Measurements from ENCODE around the gene CPNE8.

The CPNE8 gene

DNA sequence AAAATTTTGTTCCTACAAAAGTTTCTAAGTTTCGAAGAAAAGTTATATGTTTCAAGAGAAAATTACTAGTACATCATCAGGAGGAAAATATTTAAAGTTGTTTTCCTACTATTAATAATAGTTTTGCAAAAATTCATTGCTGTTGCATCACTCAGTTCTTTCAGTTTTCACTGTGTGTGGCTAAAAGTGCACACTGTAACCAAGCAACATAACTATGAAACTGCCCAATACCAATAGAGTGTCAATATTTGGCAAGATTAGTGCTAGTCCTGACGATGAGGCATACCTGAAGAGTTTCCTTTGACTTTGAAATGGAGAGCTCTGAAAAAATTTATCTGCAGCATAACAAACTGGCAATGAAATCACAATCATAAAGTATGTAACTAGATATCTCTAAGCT, 194.3 kb downstream of the CPNE8 start:
- Histone ChIP-seq H2AFZ (ENCODE audit: low read depth, low read length) (no peak overlapping the region), H3K9ac (ENCODE audit: low read depth, low read length) (no peak overlapping the region), H3K36me3 (ENCODE audit: insufficient read depth, low read length) (no peaks in the 10 kb centered on the region), H3K4me3 (ENCODE audit: low read depth in 1 of 2, low read length in 2 of 2) (no peak overlapping the region), H3K27ac (ENCODE audit: low read length) (no peak overlapping the region), H3K27me3 (ENCODE audit: insufficient read depth, low read length, poor library complexity) (no peaks in the 10 kb centered on the region), H3K4me2 (ENCODE audit: insufficient read depth, low read length) (no peak overlapping the region), H3K9me3 (ENCODE audit: insufficient read depth, low read length, severe bottlenecking) (no peaks in the 10 kb centered on the region), H4K20me1 (ENCODE audit: insufficient read depth, low read length) (no peaks in the 10 kb centered on the region), H3K79me2 (ENCODE audit: insufficient read depth, low read length) (no peaks in the 10 kb centered on the region), H3K4me1 (ENCODE audit: insufficient read depth, low read length) (no peaks in the 10 kb centered on the region)
- TF ChIP-seq EZH2 (IDR thresholded peaks at IDR 0.05; ENCODE audit: borderline replicate concordance, low read depth, low read length, severe bottlenecking), result no peak
- TF ChIP-seq, protein P1, sequence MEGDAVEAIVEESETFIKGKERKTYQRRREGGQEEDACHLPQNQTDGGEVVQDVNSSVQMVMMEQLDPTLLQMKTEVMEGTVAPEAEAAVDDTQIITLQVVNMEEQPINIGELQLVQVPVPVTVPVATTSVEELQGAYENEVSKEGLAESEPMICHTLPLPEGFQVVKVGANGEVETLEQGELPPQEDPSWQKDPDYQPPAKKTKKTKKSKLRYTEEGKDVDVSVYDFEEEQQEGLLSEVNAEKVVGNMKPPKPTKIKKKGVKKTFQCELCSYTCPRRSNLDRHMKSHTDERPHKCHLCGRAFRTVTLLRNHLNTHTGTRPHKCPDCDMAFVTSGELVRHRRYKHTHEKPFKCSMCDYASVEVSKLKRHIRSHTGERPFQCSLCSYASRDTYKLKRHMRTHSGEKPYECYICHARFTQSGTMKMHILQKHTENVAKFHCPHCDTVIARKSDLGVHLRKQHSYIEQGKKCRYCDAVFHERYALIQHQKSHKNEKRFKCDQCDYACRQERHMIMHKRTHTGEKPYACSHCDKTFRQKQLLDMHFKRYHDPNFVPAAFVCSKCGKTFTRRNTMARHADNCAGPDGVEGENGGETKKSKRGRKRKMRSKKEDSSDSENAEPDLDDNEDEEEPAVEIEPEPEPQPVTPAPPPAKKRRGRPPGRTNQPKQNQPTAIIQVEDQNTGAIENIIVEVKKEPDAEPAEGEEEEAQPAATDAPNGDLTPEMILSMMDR (IDR thresholded peaks at IDR 0.05; ENCODE audit: borderline replicate concordance, extremely low read depth, low read length, poor library complexity, severe bottlenecking), result no peak
- DNase-seq (no peak), ATAC-seq (ENCODE audit: insufficient read depth, low read depth) (no peak)

DNA sequence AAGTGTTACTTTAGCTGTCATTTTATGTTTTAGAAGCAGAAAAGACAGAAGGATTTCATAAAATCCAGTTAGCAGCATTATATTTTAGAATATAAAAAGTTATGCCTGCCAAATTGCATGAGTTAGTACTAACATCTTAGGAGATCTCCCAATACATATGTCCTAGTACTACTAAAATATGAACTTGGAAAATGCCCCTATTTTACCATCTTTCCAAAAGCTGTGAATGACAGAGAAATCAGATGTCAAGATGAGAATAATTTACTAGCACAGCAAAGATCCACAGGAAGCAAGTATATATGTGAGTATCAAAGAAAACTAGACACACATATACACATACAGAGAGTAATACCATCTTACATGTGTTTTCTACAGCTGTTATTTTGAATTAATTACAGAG, 196.9 kb downstream of the CPNE8 start:
- ATAC-seq (ENCODE audit: insufficient read depth, low read depth), result no peak
- Histone ChIP-seq H3K4me2 (ENCODE audit: insufficient read depth, low read length) (no peak overlapping the region), H3K27me3 (ENCODE audit: insufficient read depth, low read length, poor library complexity) (no peaks in the 10 kb centered on the region), H3K9ac (ENCODE audit: low read depth, low read length) (no peak overlapping the region), H3K9me3 (ENCODE audit: insufficient read depth, low read length, severe bottlenecking) (no peaks in the 10 kb centered on the region), H2AFZ (ENCODE audit: low read depth, low read length) (no peak overlapping the region), H3K4me1 (ENCODE audit: insufficient read depth, low read length) (no peaks in the 10 kb centered on the region), H3K4me3 (ENCODE audit: low read depth in 1 of 2, low read length in 2 of 2) (no peak overlapping the region), H3K79me2 (ENCODE audit: insufficient read depth, low read length) (no peaks in the 10 kb centered on the region), H4K20me1 (ENCODE audit: insufficient read depth, low read length) (no peaks in the 10 kb centered on the region), H3K36me3 (ENCODE audit: insufficient read depth, low read length) (no peaks in the 10 kb centered on the region), H3K27ac (ENCODE audit: low read length) (no peak overlapping the region)
- no peak for DNase-seq
- TF ChIP-seq, protein P1 (IDR thresholded peaks at IDR 0.05; ENCODE audit: borderline replicate concordance, extremely low read depth, low read length, poor library complexity, severe bottlenecking), result no peak

DNA sequence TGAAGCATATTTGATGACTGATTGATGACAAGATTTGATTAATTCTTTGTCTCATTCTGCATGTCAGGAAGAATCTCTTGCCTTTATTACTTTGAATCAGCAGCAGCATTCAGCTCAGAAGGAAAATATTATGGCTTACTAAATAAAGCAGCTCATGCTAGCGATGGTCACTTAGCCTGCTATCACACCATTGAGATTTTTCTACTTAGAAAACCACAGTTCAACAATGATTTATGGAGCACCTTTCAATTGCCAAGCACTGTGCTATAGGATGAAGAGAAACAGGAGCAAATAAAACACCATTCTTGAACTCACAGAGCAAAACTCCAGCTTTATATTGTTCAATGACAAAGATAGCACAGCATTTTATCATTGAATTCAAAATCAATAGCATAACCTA, 197.7 kb downstream of the CPNE8 start:
- Histone ChIP-seq H2AFZ (ENCODE audit: low read depth, low read length) (no peak overlapping the region), H3K27me3 (ENCODE audit: insufficient read depth, low read length, poor library complexity) (no peaks in the 10 kb centered on the region), H3K36me3 (ENCODE audit: insufficient read depth, low read length) (no peaks in the 10 kb centered on the region), H3K4me3 (ENCODE audit: low read depth in 1 of 2, low read length in 2 of 2) (no peak overlapping the region), H3K79me2 (ENCODE audit: insufficient read depth, low read length) (no peaks in the 10 kb centered on the region), H3K9me3 (ENCODE audit: insufficient read depth, low read length, severe bottlenecking) (no peaks in the 10 kb centered on the region), H3K27ac (ENCODE audit: low read length) (no peak overlapping the region), H4K20me1 (ENCODE audit: insufficient read depth, low read length) (no peaks in the 10 kb centered on the region), H3K9ac (ENCODE audit: low read depth, low read length) (no peak overlapping the region), H3K4me2 (ENCODE audit: insufficient read depth, low read length) (no peak overlapping the region), H3K4me1 (ENCODE audit: insufficient read depth, low read length) (no peaks in the 10 kb centered on the region)
- no peak for ATAC-seq (ENCODE audit: insufficient read depth, low read depth)
- TF ChIP-seq, protein P1 (IDR thresholded peaks at IDR 0.05; ENCODE audit: borderline replicate concordance, extremely low read depth, low read length, poor library complexity, severe bottlenecking), result no peak
- no peak for TF ChIP-seq EZH2 (IDR thresholded peaks at IDR 0.05; ENCODE audit: borderline replicate concordance, low read depth, low read length, severe bottlenecking)
- no peak for DNase-seq

DNA sequence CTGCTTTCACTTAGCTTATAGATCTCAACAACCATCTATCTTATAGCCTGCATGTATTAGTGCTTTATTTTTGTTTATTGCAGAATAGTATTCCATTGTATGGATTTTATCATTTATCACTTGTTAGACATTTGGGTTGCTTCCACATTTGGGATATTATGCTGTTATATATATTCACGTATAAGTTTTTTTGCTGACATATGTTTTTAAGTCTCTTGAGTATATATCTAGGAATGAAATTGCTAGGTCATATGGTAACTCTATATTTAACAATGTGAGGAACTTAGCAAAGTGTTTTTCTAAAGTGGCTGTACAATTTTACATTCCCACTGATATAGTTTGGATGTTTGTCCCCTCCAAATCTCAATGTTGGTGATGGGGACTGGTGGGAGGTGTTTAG, 208.1 kb downstream of the CPNE8 start:
- ATAC-seq (ENCODE audit: insufficient read depth, low read depth), result no peak
- TF ChIP-seq, protein P1 (IDR thresholded peaks at IDR 0.05; ENCODE audit: borderline replicate concordance, extremely low read depth, low read length, poor library complexity, severe bottlenecking), result no peak
- H3K27ac ChIP-seq (ENCODE audit: low read length), result no peak overlapping the region
- no peaks in the 10 kb centered on the region for H3K4me1 ChIP-seq (ENCODE audit: insufficient read depth, low read length)
- H3K79me2 ChIP-seq (ENCODE audit: insufficient read depth, low read length), result no peaks in the 10 kb centered on the region
- no peak for DNase-seq
- no peak overlapping the region for H2AFZ ChIP-seq (ENCODE audit: low read depth, low read length)
- no peaks in the 10 kb centered on the region for H3K9me3 ChIP-seq (ENCODE audit: insufficient read depth, low read length, severe bottlenecking)
- no peaks in the 10 kb centered on the region for H4K20me1 ChIP-seq (ENCODE audit: insufficient read depth, low read length)
- no peak overlapping the region for H3K9ac ChIP-seq (ENCODE audit: low read depth, low read length)
- no peak overlapping the region for H3K4me3 ChIP-seq (ENCODE audit: low read depth in 1 of 2, low read length in 2 of 2)
- no peaks in the 10 kb centered on the region for H3K27me3 ChIP-seq (ENCODE audit: insufficient read depth, low read length, poor library complexity)
- no peak overlapping the region for H3K4me2 ChIP-seq (ENCODE audit: insufficient read depth, low read length)
- H3K36me3 ChIP-seq (ENCODE audit: insufficient read depth, low read length), result no peaks in the 10 kb centered on the region

Data from DND-41 (cell line).